Stimulated activated CD8-positive, alpha-beta memory T cell treated with anti-CD3 and anti-CD28 coated beads, Interleukin-4, amount 100 ng/mL, for 4 hours (primary cell): ENCODE measurements around the gene SRL.
A peak's percentile ranks its signal among the peaks of the same experiment; 100 is the strongest.

ENCODE experiments used
- DNase-seq, 2 donors: peaks; one replicate each; pipeline ENCODE4 v3.0.0-alpha.2; 2020; ENCODE audit warnings: low read depth in 2 of 2, low spot score in 1 of 2

SRL gene

DNA sequence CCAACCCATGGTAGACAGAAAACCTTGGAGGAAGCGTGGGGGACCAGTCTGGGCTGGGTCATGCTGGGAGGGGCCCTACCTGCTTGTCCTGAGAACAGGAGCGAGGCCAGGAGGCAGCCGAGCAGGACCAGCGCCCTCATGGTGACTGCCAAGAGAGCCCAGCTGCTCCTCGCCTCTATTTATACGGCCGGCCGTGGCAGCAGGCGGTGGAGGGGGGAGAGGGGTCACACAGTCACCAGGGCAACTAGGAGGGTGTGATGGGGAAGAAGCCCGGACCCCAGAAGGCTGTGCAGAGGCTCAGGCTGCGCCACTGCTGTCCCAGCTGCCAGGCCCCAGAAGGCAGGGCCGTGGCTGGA, at the start of gene SRL:
Gene SRL, minus strand, starts transcription at position 153 of the 356 bp plus-strand sequence. Its CDS starts 13 bp downstream, at position 140.
- DNase-seq = no peak

DNA sequence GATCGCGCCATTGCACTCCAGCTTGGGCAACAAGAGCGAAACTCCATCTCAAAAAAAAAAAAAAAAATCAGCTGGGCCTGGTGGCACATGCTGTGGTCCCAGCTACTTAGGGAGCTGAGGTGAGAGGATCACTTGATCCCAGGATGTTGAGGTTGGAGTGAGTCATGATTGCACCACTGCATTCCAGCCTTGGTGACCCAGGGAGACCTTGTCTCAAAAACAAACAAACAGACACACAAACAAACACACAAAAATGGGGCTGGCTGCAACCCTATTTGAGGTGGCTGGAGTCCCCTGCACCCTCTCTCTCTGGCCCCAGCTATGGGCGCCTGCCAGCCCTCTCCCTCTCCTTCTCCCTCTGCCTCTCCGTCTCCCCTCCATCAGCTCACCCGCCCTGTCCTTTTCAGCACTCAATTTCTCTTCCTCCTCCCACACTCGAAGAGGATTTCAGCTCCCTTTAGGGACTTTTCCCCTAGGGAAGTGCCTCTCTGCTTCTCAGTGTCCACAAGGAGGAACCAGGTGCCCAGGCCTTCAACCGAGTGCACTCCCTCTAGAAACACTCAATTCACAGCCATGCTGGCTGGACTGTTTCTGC, 48.5 kb upstream of the SRL start:
- DNase-seq = no peak

DNA sequence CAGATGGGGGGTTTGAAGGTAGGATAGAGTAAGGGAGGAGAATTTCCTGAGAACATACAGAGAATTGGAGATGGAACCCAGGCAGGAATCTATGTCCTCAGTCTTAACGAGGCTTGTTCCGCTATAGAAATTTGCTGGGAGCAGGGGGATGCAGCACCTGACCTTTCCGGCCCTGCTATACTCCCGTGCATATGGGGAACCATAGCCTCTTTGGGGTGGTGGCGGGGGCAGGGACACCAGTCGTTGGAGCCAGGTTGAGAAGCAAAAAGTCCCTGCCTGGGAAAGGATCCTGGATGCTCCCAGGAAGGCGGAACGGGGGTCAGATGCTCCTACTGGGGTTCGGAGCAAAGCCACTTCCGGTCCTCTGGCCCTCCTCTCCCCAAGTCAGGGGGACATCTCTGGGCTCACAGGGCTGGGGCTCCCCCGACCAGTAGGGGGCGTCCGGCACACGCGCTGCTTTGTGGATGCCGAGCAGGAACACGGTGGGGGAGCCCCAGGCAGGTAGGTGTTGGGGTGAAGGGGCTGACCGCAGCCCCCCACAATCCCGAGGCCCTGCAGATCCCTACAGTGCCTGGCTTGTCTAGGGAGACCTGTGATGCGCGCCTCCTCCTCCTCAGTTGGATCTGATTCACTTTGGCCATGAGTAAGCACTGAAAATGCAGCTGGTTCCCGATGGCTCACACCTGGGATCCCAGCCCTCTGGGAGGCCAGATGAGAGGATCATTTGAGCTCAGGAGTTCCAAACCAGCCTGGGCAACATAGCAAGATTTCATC, 46.5 kb upstream of the SRL start:
- peak; percentile 51 to 61 for DNase-seq

DNA sequence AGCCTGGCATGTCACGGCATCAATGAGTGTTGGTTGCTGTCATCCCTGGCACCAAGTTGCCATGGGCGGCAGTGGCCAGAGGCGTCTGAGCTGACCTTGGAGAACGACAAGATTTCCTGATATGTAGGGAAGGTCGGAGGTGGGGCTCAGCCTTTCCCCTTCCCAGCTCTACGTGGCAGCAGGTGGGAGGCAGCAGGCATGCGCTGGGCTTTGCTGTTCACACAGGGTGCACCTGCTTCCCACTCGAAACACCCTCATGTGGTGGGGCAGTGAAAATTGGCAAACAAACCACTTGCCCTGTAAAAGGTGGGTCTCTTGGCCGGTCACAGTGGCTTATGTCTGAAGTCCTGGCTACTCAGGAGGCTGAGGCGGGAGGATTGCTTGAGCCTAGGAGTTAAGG, 43.3 kb upstream of the SRL start:
- DNase-seq = no peak

DNA sequence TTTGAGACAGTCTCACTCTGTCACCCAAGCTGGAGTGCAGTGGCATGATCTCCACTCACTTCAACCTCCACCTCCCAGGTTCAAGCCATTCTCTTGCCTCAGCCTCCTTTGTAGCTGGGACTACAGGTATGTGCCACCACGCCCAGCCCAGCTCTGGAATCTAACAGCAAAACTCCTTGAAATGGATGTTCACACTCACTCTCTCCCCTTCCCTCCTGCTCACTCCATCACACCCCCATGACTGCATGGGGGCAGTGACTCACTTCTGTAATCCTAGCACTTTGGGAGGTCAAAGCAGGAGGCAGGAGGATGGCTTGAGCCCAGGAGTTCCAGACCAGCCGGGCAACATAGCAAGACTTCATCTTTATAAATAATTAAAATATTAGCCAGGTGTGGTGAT, 42.1 kb upstream of the SRL start:
- DNase-seq = no peak

DNA sequence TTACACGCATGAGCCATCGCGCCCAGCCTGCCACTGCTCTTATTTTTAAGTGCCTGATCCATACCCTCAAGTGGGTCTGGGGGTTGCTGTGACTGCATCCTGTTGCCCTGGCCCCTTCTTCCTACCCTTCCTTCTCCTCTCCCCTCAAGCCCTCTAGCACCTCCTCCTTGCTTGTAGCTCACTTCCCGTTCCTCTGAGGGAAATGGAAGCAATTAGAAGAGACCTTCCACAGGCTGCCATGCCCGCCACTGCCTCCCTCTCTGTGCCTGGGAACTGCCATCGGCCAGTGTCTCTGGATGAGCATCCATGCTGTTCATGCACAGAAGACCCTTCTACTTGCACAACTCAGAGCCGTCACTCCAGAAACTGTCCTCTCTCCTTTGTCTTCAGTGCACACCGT, 41.6 kb upstream of the SRL start:
- DNase-seq = no peak

DNA sequence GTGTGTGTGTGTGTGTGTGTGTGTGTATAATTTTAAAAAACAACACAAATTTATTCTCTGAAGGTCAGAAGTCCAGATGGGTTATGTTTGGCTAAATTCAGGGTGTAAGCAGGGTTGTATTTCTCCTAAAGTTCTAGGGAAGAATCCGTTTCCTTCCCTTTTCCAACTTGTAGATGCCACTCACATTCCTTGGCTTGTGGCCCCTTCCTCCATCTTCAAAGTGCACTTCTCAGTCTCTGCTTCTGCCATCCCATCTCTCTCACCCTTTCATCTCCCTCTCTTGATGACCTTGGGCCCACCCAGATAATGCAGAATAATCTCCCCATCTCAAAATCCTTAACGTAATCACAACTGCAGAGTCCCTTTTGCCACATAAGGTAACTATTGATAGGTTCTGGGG, 38.7 kb upstream of the SRL start:
- no peak for DNase-seq

DNA sequence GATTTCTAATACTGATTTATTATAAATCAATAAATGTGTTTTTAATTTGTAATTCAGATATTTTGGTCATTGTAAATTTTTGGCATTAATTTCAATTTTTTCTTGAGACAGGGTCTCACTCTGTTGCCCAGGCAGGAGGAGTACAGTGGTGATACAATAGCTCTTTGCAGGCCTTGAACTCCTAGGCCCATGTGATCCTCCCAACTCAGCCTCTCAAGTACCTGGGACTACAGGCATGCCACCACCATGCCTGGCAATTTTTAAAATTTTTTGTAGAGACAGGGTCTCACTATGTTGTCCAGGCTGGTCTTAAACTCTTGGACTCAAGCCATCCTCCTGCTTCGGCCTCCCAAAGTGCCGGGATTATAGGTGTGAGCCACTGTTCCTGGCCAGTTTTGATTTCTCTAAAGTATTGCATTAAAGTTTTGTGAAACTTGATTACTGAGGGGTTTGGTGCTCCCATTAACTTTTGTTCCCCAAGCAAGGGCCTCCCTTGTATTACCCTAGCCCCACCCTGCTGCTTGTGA, 36.2 kb upstream of the SRL start:
- no peak for DNase-seq

DNA sequence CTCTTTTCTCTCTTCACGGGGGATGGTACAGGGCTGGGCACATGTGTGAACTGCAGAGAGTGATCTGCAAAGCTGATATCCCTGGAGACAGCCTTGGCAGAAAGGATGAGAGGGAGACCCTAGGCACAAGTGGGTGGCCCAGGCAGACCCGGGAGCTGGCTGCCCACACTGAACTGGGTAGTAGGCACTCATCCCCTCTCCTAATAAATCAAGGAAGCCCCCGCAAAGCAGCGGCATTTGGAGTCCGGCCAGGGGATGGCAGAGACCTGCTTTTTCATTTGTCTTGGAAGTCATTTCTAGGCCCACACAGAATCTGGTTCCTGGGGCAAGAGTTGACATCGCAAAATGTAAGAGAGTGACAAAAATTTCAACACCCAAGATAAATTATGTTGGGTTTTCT, 34.0 kb upstream of the SRL start:
- DNase-seq = no peak

DNA sequence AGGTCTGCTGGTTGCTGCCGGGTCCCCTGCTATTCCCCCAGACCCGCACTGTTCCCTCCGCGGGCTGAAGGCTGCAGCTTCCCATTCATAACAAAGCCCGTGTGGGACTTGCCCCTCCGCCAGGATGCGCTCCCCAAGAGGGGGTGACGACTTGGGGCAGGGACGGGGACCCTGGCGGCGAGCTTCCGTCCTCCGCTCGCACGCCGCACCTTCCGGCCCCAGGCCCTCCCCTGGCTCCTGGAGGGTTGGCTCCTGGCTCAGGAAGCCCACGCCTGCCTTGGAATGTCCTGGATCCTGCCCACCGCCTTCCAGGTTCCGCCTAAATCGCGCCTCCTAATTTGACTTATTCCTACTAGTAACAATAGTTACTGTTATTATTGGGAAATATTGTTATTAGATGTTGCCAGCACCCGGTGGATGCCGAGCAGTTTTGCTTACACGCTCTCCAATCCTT, 32.0 kb upstream of the SRL start:
- DNase-seq = peak in 1 of 2 donors; percentile 7

DNA sequence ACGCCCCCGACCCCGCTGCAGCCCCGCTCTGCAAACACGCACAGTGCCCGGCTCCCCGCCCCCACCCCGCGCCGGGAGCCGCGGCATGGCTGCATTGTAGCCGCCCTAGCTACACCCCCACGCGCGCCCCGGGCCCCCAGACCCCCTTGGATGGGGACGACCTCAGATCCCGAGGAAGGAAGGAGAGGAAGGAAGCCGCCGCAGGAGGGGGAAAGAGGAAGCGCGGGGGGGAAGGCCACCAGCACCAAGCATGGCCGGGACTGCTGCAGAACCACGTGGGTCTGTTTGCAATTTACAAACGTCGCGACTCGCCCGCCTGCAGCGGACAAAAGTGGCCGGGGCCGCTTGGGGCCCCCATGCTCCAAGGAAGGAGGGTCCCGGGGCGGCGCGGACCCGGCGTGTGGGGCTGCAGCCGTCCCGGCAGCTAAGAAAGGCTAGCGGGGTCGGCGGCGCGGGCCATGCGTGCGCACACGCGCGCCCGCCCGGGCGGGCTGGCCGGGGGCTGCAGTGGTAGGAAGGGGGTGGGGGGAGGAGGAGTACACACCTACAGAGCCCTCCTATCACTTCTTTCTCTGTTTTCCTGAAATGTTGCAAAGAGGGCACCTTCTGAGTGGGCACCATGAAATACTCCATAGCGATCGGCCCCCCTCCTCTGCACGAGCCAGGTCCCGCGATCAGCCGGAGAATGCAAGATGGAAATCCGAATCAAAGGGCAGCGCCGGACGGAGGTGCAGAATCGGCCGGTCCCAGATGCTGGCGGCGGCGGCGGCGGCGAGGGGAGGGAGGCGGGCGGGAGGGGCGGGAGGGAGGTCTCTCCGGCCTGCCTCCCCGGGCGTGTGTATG, 30.5 kb upstream of the SRL start:
- peak in 1 of 2 donors; percentile 6 for DNase-seq

DNA sequence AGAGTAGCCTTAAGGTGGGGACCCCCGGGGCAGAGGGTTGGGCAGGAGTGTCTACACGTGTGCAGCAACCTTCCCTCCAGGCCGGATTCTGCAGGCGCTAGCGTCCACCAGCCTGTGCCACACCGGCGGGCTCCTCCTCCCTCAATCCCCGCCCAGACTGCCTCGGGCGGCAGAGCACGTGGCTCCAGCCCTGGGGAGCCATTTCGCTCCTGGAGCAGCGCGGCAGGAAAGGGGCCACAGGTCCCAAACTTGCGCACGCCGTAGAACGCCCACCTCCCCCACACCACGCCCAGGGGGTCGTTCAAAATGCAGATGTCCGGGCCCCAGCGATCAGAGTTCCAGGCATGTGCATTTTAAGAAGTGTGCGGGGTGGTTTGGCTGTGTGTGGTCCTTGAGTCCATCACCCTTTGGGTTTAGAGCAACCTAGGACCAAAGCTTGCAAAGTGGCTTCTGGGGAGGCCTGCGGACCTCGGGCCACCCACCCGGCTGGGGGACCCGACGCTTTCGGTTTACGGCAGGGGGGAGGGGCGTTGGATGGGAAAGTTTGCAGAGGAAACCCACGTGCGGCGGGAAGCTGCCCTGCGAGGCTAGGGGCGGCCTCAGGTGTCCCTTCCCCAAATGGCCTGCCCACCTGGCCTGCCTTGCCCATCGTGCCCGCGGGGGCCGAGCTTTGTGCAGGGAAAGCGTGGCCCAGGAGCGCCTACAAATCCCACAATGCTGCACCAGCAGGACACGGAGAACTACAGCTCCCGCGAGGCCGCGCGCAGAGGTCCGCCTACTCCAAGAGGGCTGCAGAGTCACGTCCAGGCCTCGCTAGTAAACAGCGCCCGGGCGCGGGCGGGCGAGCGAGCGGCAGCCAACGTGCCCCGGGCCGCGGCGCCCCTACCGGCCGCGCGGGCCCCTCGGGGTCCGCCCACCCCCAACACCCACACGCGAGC, 29.6 kb upstream of the SRL start:
- DNase-seq = peak; percentile 76 to 84

DNA sequence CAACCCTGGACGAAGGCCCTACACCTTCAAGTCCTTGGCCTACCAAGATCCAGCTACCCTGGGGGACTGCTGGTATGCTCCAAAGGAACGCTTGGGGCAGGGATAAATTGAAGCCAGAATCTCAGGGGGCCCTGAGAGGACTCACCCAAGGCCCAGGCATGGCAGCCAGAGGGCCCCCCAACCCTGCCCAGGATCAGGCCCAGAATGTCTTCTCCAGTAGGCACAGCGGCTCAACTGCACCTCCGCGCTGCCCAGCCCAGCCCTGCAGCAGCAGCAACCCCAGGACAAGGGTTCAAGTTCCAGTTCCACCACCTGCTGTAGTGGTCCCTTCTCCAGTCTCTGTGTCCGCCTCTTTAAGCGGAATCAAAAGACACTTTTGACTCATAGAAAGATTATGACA, 28.7 kb upstream of the SRL start:
- no peak for DNase-seq

DNA sequence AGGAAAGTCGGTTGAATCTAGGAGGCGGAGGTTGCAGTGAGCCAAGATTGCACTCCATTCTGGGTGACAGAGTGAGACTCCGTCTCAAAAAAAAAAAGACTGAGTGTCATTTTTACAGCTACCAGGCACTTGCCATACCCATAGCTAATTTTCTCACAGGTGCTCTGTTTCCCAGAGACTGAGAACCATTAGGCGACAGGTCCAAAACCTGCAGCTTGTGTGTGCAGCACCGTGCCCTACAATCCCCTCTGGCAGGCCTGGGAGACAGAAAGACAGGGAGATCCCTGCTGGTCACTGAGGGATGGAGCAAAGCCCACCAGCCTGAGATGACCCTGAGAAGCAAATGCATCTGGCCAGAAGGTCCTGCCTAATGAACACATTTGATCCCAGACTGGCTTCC, 28.2 kb upstream of the SRL start:
- no peak for DNase-seq

DNA sequence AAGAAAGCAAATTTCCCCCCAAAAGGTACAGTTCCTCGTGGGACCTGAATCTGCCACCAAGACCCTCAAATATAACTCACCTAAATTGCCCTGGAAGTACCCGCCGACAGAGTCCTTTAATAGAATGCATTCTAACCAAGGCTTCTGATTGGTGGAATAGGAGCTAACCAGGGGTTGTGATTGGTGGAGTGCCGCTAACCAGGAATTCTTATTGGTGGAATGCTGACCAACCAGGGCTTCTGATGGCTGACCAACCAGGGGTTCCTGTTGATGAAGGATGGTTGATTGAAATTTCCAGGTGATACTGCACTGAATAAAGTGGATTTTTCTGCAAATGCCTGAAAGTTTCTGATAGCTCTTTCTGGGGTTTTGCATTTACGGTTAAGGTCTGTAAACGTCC, 24.5 kb upstream of the SRL start:
- DNase-seq = no peak

DNA sequence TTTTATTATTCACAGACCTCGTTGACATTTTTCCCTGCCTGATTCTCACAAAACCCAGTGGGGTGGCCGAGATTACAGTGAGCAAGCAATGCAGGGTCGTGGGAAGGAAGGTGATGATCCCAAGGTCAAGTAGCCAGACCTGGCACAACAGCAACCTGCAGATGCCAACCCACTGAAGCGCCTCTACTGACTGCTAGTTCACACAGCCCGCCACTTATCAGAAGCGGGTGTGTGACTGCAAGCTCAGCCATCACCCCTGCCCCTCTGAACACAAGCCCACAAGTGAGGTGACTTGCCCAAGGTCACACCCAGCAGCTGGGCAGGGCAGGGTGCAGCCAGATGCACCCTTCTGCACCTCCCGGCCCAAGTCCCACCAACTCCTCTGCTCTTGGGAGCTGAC, 23.8 kb upstream of the SRL start:
- DNase-seq = no peak

DNA sequence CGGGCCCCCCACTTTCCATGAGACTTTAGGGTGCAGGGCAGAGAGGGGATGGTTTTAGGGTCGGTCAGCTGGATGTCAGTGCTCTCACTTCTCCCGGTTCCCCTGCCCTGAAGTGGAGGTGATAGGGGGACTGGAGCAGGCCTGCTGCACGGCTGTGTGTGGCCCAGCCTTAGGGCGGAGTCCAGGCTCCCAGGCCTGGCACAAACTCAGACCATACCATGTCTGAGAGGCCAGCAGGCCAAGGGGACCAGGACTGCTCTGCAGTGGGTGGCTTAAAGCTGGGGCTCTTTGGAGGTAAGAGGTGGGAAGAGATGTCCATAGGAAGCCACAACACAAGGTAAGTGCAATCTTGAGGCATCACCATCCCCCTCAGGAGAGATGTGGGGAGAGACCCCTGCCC, 22.7 kb upstream of the SRL start:
- DNase-seq = no peak

DNA sequence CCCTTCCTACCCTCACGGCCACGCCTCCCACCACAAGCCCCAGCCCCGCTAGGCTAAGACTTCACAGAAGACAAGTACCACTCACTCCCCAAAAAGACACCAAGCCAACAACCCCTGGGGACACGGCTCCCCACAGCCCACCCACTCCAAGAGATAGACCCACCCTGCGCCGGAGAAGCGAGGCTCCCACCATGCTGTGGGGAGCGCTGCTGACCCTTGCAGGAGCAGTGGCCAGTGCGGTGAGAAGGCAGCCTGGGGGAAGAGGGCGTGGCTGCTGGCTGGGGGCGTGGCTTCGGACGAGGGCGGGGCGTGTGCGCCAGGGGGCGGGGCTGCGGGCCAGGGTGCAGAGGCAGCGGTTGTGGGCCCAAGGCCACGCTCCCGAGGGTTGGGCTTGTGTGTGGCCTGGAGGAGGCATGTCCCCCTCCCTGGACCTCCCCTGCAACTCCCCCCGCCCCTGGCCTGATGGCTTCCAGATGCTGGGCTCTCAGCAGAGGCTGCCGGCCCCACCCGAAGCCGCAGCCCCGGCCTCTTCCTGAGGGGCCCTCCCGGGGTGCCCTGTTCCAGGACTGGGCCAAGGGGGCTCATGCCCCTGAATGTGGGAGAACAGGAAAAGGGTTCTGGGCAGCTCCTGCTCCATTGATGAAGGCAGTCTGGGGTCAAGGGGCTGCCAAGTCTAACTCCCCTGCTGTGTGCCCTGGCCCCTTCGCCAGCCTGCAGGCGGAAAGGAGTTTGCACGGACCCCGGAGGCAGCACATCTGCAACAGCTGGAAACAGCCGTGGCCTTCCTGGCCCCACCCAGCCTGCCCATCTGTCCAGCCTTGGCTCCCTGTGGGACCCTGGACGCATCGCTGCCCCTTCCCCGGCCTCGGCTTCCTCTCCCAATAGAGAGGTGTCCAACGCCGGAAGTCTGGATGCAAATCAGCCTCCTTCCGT, 21.9 kb upstream of the SRL start:
- DNase-seq = no peak

DNA sequence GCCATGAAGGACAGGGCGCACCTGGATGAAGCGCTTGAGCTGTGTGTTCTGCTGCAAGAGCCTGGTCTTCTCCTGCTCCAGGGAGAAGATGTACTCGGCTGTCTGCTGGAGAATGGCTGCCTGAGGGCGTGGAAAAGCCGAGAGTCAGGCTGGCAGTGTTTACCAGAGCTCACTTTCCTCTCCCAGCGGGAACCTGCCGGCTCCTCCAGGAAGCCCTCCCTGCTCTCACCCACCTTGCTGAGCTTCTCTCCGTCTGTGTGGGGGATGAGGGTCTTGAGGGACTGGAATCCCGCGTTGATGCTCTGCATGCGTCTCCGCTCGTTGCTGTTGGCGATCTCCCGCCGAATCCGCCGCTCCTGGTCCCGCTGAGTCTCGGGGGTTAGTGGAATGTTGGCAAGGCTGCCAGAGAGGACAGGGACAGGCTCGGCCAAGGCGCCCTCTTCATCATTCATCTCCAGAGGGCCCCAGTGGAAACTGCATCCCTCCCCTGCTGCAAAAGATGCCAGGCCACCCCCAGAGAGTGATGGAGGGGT, 20.5 kb upstream of the SRL start:
- no peak for DNase-seq
